ENCODE measurements around the gene XAB2. TPM values are rescaled to one million over a fixed set of nuclear protein-coding genes. Genes with fewer than 3 reads are reported as not detected.
A peak's percentile ranks its signal among the peaks of the same experiment; 100 is the strongest.

Gene XAB2
- 30.7 and 33.0 TPM in 2 replicates for total RNA-seq (2014; rRNA removed; shearing (Covaris generic))
- 12.2 and 12.5 TPM in 2 replicates for polyA plus RNA-seq (2016; fragmentation: Nextera tagmentation; extraction: Ambion mirVana)

- Histone ChIP-seq H3K4me3 (peak within 1 kb of the TSS; percentile 96), H3K4me1 (ENCODE audit: insufficient read depth) (peaks cover 14% of the 10 kb centered on the region), H3K36me3 (ENCODE audit: low read depth) (no peaks in the 10 kb centered on the region), H2AFZ (peak within 1 kb of the TSS; percentile 80), H3K27ac (peak within 1 kb of the TSS; percentile 74), H3K9me3 (ENCODE audit: low read depth) (no peaks in the 10 kb centered on the region), H3K27me3 (replicated peaks; ENCODE audit: insufficient read depth) (no peaks in the 10 kb centered on the region), H3K4me2 (ENCODE audit: unreplicated experiment) (peak within 1 kb of the TSS; percentile 97), H3F3A (ENCODE audit: insufficient read depth) (no peaks in the 10 kb centered on the region), H3K79me2 (ENCODE audit: insufficient read depth) (peaks cover 70% of the 10 kb centered on the region), H3K9ac (peak within 1 kb of the TSS; percentile 100), H3K9me2 (ENCODE audit: insufficient read depth) (no peaks in the 10 kb centered on the region), H4K20me1 (ENCODE audit: insufficient read depth) (no peaks in the 10 kb centered on the region)
- 0 to 1% methylated on average over 38 to 40 of the region's 40 CpGs for WGBS, 2 experiments (ENCODE audit: low coverage in 1 of 2, low lambda C conversion rate in 2 of 2, missing lambda C conversion rate in 2 of 2)
- DNase-seq, result peak; percentile 99
- TF ChIP-seq EZH2 (IDR thresholded peaks at IDR 0.05; ENCODE audit: insufficient read depth, poor library complexity, severe bottlenecking) (no peak), EZH2phosphoT487 (IDR thresholded peaks at IDR 0.05; ENCODE audit: insufficient read depth, low read depth) (no peak)
- in situ Hi-C loops (cut with MboI), result no loop called here
Measured at GRCh38 chr19:7629347-7630054, at the start of gene XAB2, which contains the start of gene PET100. Gene XAB2, minus strand, starts transcription at chr19:7629545. Its CDS starts 18 bp downstream, at chr19:7629527. Gene PET100, plus strand, starts transcription at chr19:7629793. Its CDS starts 41 bp downstream, at chr19:7629834.

DNA sequence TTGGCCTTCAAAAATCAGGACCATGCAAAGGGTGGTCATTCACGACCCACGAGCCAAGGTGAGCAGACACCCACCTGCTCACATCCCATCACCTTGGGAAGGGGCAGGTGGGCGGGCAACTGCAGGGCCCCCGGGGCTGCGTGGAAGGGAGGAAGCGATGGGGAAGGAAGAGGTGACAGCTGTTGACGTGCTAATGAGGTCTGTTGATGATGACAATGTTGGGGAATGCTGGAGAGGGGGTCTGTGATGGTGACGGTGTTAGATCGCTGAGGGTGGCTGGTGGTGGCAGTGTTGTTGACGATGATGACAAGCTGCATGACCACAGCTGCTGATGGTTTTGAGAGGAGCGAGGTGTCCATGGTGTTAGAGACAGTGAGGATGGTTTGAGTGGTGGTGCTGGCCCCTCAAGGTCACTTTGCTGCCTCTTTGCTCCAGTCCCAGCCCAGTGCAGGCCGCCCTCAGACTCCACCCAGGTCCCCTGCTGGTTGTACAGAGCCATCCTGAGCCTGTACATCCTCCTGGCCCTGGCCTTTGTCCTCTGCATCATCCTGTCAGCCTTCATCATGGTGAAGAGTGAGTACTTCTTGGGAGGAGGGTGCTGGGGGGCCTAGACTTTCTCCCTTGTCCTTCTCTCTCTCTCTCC lies 48.4 kb upstream of the XAB2 start:
- WGBS, 2 experiments (ENCODE audit: low coverage in 1 of 2, low lambda C conversion rate in 2 of 2, missing lambda C conversion rate in 2 of 2), result 29 to 34% methylated on average over 11 to 12 of the region's 12 CpGs
- TF ChIP-seq EZH2phosphoT487 (IDR thresholded peaks at IDR 0.05; ENCODE audit: insufficient read depth, low read depth) (no peak), EZH2 (IDR thresholded peaks at IDR 0.05; ENCODE audit: insufficient read depth, poor library complexity, severe bottlenecking) (no peak)

DNA sequence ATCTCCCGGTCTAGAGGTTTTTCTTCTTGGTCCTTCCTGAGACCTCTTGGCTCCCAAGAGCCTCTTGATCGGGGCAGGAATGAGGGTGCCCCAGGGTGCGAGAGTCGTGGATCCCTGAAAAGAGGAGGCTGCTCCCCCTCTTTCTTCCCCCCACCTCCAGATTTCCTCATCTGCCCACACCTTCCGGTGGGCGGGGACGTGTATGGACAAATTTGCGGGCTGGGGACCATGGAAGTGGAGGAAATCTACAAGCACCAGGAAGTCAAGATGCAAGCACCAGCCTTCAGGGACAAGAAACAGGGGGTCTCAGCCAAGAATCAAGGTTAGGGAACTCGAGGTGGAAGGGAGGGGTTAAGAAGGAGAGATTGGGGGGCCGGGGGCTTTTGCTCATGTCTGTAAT lies 47.5 kb upstream of the XAB2 start, which contains the start of gene MCEMP1:
Gene MCEMP1, plus strand, starts transcription at position 237 of the 400 bp plus-strand sequence. Its CDS starts 31 bp downstream, at position 268.
- no peak within 1 kb of the TSS for H3K4me2 ChIP-seq (ENCODE audit: unreplicated experiment)
- no peaks in the 10 kb centered on the region for H3K9me3 ChIP-seq (ENCODE audit: low read depth)
- no peak for DNase-seq
- H4K20me1 ChIP-seq (ENCODE audit: insufficient read depth), result no peaks in the 10 kb centered on the region
- peaks cover 12% of the 10 kb centered on the region for H3K79me2 ChIP-seq (ENCODE audit: insufficient read depth)
- no peaks in the 10 kb centered on the region for H3K36me3 ChIP-seq (ENCODE audit: low read depth)
- H2AFZ ChIP-seq, result no peak within 1 kb of the TSS
- H3K4me3 ChIP-seq, result no peak within 1 kb of the TSS
- no peaks in the 10 kb centered on the region for H3K9me2 ChIP-seq (ENCODE audit: insufficient read depth)
- H3K27ac ChIP-seq, result no peak within 1 kb of the TSS
- H3K4me1 ChIP-seq (ENCODE audit: insufficient read depth), result no peaks in the 10 kb centered on the region
- in situ Hi-C loops (cut with MboI), result loop anchor here (10.0 kb wide), 1 partner anchor 112 kb away; no protein-coding TSS in a partner anchor
- H3K27me3 ChIP-seq (replicated peaks; ENCODE audit: insufficient read depth), result peaks cover 11% of the 10 kb centered on the region; the same call in 1 of the 2 replicates
- no peaks in the 10 kb centered on the region for H3F3A ChIP-seq (ENCODE audit: insufficient read depth)
- WGBS, 2 experiments (ENCODE audit: low coverage in 1 of 2, low lambda C conversion rate in 2 of 2, missing lambda C conversion rate in 2 of 2), result 51 to 52% methylated on average over 10 of the region's 10 CpGs
- TF ChIP-seq EZH2 (IDR thresholded peaks at IDR 0.05; ENCODE audit: insufficient read depth, poor library complexity, severe bottlenecking) (no peak), EZH2phosphoT487 (IDR thresholded peaks at IDR 0.05; ENCODE audit: insufficient read depth, low read depth) (no peak)
- no peak within 1 kb of the TSS for H3K9ac ChIP-seq

More for the DNA sequence above, 48.4 kb upstream of the XAB2 start:
- H3K79me2 ChIP-seq (ENCODE audit: insufficient read depth), result peaks cover 18% of the 10 kb centered on the region
- H3K9ac ChIP-seq, result no peak overlapping the region
- no peaks in the 10 kb centered on the region for H3K36me3 ChIP-seq (ENCODE audit: low read depth)
- no peak overlapping the region for H2AFZ ChIP-seq
- H3K4me2 ChIP-seq (ENCODE audit: unreplicated experiment), result no peak overlapping the region
- H3K27ac ChIP-seq, result no peak overlapping the region
- H3K9me3 ChIP-seq (ENCODE audit: low read depth), result no peaks in the 10 kb centered on the region
- H3F3A ChIP-seq (ENCODE audit: insufficient read depth), result no peaks in the 10 kb centered on the region
- H3K4me1 ChIP-seq (ENCODE audit: insufficient read depth), result no peaks in the 10 kb centered on the region
- no peaks in the 10 kb centered on the region for H3K9me2 ChIP-seq (ENCODE audit: insufficient read depth)
- in situ Hi-C loops (cut with MboI), result loop anchor here (10.0 kb wide), 1 partner anchor 113 kb away; no protein-coding TSS in a partner anchor
- H4K20me1 ChIP-seq (ENCODE audit: insufficient read depth), result no peaks in the 10 kb centered on the region
- no peak overlapping the region for H3K4me3 ChIP-seq
- peaks cover 11% of the 10 kb centered on the region; the same call in 1 of the 2 replicates for H3K27me3 ChIP-seq (replicated peaks; ENCODE audit: insufficient read depth)
- DNase-seq, result no peak

DNA sequence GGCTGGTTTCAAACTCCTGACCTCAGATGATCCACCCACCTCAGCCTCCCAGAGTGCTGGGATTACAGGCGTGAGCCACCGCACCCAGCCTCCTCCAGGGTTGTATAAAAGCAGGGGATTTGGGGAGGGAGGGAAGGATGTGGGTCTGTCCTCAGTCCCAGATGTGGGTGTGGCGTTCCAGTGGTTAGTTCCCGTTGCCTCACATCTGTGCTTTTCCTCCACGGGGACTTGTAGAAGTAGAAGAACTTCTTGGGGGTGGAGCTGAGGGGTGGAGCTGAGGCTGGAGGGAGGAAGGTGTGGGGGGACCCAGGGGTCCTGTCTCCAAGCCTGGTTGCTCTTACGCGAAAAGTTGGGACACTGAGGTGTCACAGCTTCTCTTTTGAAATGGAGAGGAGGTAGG lies 47.0 kb upstream of the XAB2 start:
- Histone ChIP-seq H3K4me3 (no peak overlapping the region), H3K9me3 (ENCODE audit: low read depth) (no peaks in the 10 kb centered on the region), H3K27me3 (replicated peaks; ENCODE audit: insufficient read depth) (peaks cover 11% of the 10 kb centered on the region; the same call in 1 of the 2 replicates), H3K79me2 (ENCODE audit: insufficient read depth) (peaks cover 7% of the 10 kb centered on the region), H2AFZ (no peak overlapping the region), H3K4me1 (ENCODE audit: insufficient read depth) (no peaks in the 10 kb centered on the region), H4K20me1 (ENCODE audit: insufficient read depth) (no peaks in the 10 kb centered on the region), H3K9me2 (ENCODE audit: insufficient read depth) (no peaks in the 10 kb centered on the region), H3F3A (ENCODE audit: insufficient read depth) (no peaks in the 10 kb centered on the region), H3K9ac (no peak overlapping the region), H3K36me3 (ENCODE audit: low read depth) (no peaks in the 10 kb centered on the region), H3K27ac (no peak overlapping the region), H3K4me2 (ENCODE audit: unreplicated experiment) (no peak overlapping the region)
- 5 to 10% methylated on average over 5 to 7 of the region's 7 CpGs for WGBS, 2 experiments (ENCODE audit: low coverage in 1 of 2, low lambda C conversion rate in 2 of 2, missing lambda C conversion rate in 2 of 2)
- no peak for TF ChIP-seq EZH2 (IDR thresholded peaks at IDR 0.05; ENCODE audit: insufficient read depth, poor library complexity, severe bottlenecking)
- TF ChIP-seq EZH2phosphoT487 (IDR thresholded peaks at IDR 0.05; ENCODE audit: insufficient read depth, low read depth), result no peak
- in situ Hi-C loops (cut with MboI), result loop anchor here (10.0 kb wide), 1 partner anchor 112 kb away; no protein-coding TSS in a partner anchor
- DNase-seq, result no peak
